ENCODE measurements around the gene PDE1A.
"Not testable (repeated sequence)": the region's sequence is repeated elsewhere in the genome, so short reads cannot be mapped to it uniquely, and the experiment has no call there.

Gene PDE1A

GRCh38 chr2:182300608-182301007, 126.2 kb downstream of the PDE1A start:
- Mint-ChIP-seq H3K4me1 (no peaks in the 10 kb centered on the region), H3K27ac (no peak overlapping the region), H3K4me3 (no peak overlapping the region), H3K36me3 (no peaks in the 10 kb centered on the region), H3K9me3 (no peaks in the 10 kb centered on the region), H3K27me3 (no peaks in the 10 kb centered on the region)
- no peak for DNase-seq
- CTCF ChIA-PET: interaction anchor here (0.5 kb wide), 1 partner anchor 493 kb away, joined by 3 read pairs; no protein-coding TSS in a partner anchor

- Mint-ChIP-seq H3K4me1 (no peaks in the 10 kb centered on the region), H3K36me3 (no peaks in the 10 kb centered on the region), H3K9me3 (no peaks in the 10 kb centered on the region), H3K27ac (no peak overlapping the region), H3K4me3 (no peak overlapping the region), H3K27me3 (no peaks in the 10 kb centered on the region)
- no peak for DNase-seq
- CTCF ChIA-PET: no interaction called here
Measured at GRCh38 chr2:182299632-182300031, 127.2 kb downstream of the PDE1A start.

GRCh38 chr2:182298456-182298855, 128.4 kb downstream of the PDE1A start:
- no peak for DNase-seq
- no peak overlapping the region for H3K27ac Mint-ChIP-seq
- no peaks in the 10 kb centered on the region for H3K9me3 Mint-ChIP-seq
- no peaks in the 10 kb centered on the region for H3K27me3 Mint-ChIP-seq
- H3K36me3 Mint-ChIP-seq: no peaks in the 10 kb centered on the region
- no peaks in the 10 kb centered on the region for H3K4me1 Mint-ChIP-seq
- no peak overlapping the region for H3K4me3 Mint-ChIP-seq
- CTCF ChIA-PET: interaction anchor here (0.5 kb wide), 1 partner anchor 10 kb away, joined by 3 read pairs; no protein-coding TSS in a partner anchor

GRCh38 chr2:182291296-182291695, 135.5 kb downstream of the PDE1A start:
- Mint-ChIP-seq H3K27ac (no peak overlapping the region), H3K27me3 (no peaks in the 10 kb centered on the region), H3K9me3 (no peaks in the 10 kb centered on the region), H3K36me3 (no peaks in the 10 kb centered on the region), H3K4me1 (no peaks in the 10 kb centered on the region), H3K4me3 (no peak overlapping the region)
- CTCF ChIA-PET: no interaction called here
- no peak for DNase-seq

GRCh38 chr2:182283512-182283911, 143.3 kb downstream of the PDE1A start:
- Mint-ChIP-seq H3K36me3 (no peaks in the 10 kb centered on the region), H3K27ac (no peak overlapping the region), H3K27me3 (no peaks in the 10 kb centered on the region), H3K9me3 (no peaks in the 10 kb centered on the region), H3K4me1 (no peaks in the 10 kb centered on the region), H3K4me3 (no peak overlapping the region)
- CTCF ChIA-PET: no interaction called here
- no peak for DNase-seq

GRCh38 chr2:182281276-182281675, 145.6 kb downstream of the PDE1A start:
- no peak overlapping the region for H3K4me3 Mint-ChIP-seq
- no peak overlapping the region for H3K27ac Mint-ChIP-seq
- CTCF ChIA-PET: no interaction called here
- no peaks in the 10 kb centered on the region for H3K27me3 Mint-ChIP-seq
- no peaks in the 10 kb centered on the region for H3K4me1 Mint-ChIP-seq
- DNase-seq: no peak
- H3K9me3 Mint-ChIP-seq: peaks cover 9% of the 10 kb centered on the region
- no peaks in the 10 kb centered on the region for H3K36me3 Mint-ChIP-seq

- CTCF ChIA-PET: no interaction called here
- no peaks in the 10 kb centered on the region for H3K4me1 Mint-ChIP-seq
- H3K9me3 Mint-ChIP-seq: peaks cover 10% of the 10 kb centered on the region
- no peak overlapping the region for H3K4me3 Mint-ChIP-seq
- no peaks in the 10 kb centered on the region for H3K36me3 Mint-ChIP-seq
- H3K27me3 Mint-ChIP-seq: no peaks in the 10 kb centered on the region
- no peak for DNase-seq
- no peak overlapping the region for H3K27ac Mint-ChIP-seq
Measured at GRCh38 chr2:182280118-182280517, 146.7 kb downstream of the PDE1A start.

- H3K9me3 Mint-ChIP-seq, DNase-seq, H3K4me1 Mint-ChIP-seq, H3K27me3 Mint-ChIP-seq, H3K36me3 Mint-ChIP-seq, H3K4me3 Mint-ChIP-seq, CTCF ChIA-PET, H3K27ac Mint-ChIP-seq: not testable (repeated sequence)
Measured at GRCh38 chr2:182276662-182277061, 150.2 kb downstream of the PDE1A start.

GRCh38 chr2:182267971-182268370, 158.9 kb downstream of the PDE1A start:
- Mint-ChIP-seq H3K4me3 (no peak overlapping the region), H3K27ac (no peak overlapping the region), H3K36me3 (no peaks in the 10 kb centered on the region), H3K9me3 (no peaks in the 10 kb centered on the region), H3K27me3 (no peaks in the 10 kb centered on the region), H3K4me1 (no peaks in the 10 kb centered on the region)
- DNase-seq: no peak
- CTCF ChIA-PET: no interaction called here

GRCh38 chr2:182266909-182267308, 159.9 kb downstream of the PDE1A start:
- CTCF ChIA-PET: no interaction called here
- no peak overlapping the region for H3K4me3 Mint-ChIP-seq
- peaks cover 3% of the 10 kb centered on the region for H3K27me3 Mint-ChIP-seq
- H3K4me1 Mint-ChIP-seq: no peaks in the 10 kb centered on the region
- H3K27ac Mint-ChIP-seq: no peak overlapping the region
- no peak for DNase-seq
- no peaks in the 10 kb centered on the region for H3K36me3 Mint-ChIP-seq
- no peaks in the 10 kb centered on the region for H3K9me3 Mint-ChIP-seq

GRCh38 chr2:182265718-182266117, 161.1 kb downstream of the PDE1A start:
- no peaks in the 10 kb centered on the region for H3K9me3 Mint-ChIP-seq
- CTCF ChIA-PET: no interaction called here
- no peak overlapping the region for H3K27ac Mint-ChIP-seq
- H3K4me3 Mint-ChIP-seq: no peak overlapping the region
- no peaks in the 10 kb centered on the region for H3K4me1 Mint-ChIP-seq
- DNase-seq: no peak
- H3K27me3 Mint-ChIP-seq: peaks cover 3% of the 10 kb centered on the region
- no peaks in the 10 kb centered on the region for H3K36me3 Mint-ChIP-seq

- peaks cover 3% of the 10 kb centered on the region for H3K27me3 Mint-ChIP-seq
- no peaks in the 10 kb centered on the region for H3K4me1 Mint-ChIP-seq
- no peak overlapping the region for H3K4me3 Mint-ChIP-seq
- no peaks in the 10 kb centered on the region for H3K36me3 Mint-ChIP-seq
- H3K27ac Mint-ChIP-seq: no peak overlapping the region
- no peak for DNase-seq
- CTCF ChIA-PET: no interaction called here
- no peaks in the 10 kb centered on the region for H3K9me3 Mint-ChIP-seq
Measured at GRCh38 chr2:182261860-182262387, 164.9 kb downstream of the PDE1A start.

- Mint-ChIP-seq H3K4me3 (no peak overlapping the region), H3K4me1 (no peaks in the 10 kb centered on the region), H3K36me3 (no peaks in the 10 kb centered on the region), H3K27me3 (peaks cover 3% of the 10 kb centered on the region), H3K27ac (no peak overlapping the region), H3K9me3 (peaks cover 2% of the 10 kb centered on the region)
- CTCF ChIA-PET: no interaction called here
- DNase-seq: no peak
Measured at GRCh38 chr2:182259629-182260150, 167.1 kb downstream of the PDE1A start.

GRCh38 chr2:182252534-182252933, 174.3 kb downstream of the PDE1A start:
- Mint-ChIP-seq H3K27me3 (no peaks in the 10 kb centered on the region), H3K36me3 (no peaks in the 10 kb centered on the region), H3K4me3 (no peak overlapping the region), H3K4me1 (no peaks in the 10 kb centered on the region), H3K9me3 (peaks cover 2% of the 10 kb centered on the region), H3K27ac (no peak overlapping the region)
- DNase-seq: no peak
- CTCF ChIA-PET: no interaction called here

- Mint-ChIP-seq H3K4me3 (no peak overlapping the region), H3K27ac (no peak overlapping the region), H3K9me3 (no peaks in the 10 kb centered on the region), H3K36me3 (no peaks in the 10 kb centered on the region), H3K4me1 (no peaks in the 10 kb centered on the region), H3K27me3 (no peaks in the 10 kb centered on the region)
- no peak for DNase-seq
- CTCF ChIA-PET: interaction anchor here (1.1 kb wide), 1 partner anchor 8 kb away, joined by 5 read pairs; no protein-coding TSS in a partner anchor
Measured at GRCh38 chr2:182248898-182249297, 177.9 kb downstream of the PDE1A start.

- no peak overlapping the region for H3K4me3 Mint-ChIP-seq
- H3K36me3 Mint-ChIP-seq: no peaks in the 10 kb centered on the region
- no peak for DNase-seq
- CTCF ChIA-PET: no interaction called here
- H3K4me1 Mint-ChIP-seq: no peaks in the 10 kb centered on the region
- H3K27ac Mint-ChIP-seq: no peak overlapping the region
- no peaks in the 10 kb centered on the region for H3K9me3 Mint-ChIP-seq
- no peaks in the 10 kb centered on the region for H3K27me3 Mint-ChIP-seq
Measured at GRCh38 chr2:182248362-182248761, 178.5 kb downstream of the PDE1A start.

Data from activated naive CD4-positive, alpha-beta T cell treated with anti-CD3 and anti-CD28 coated beads, Interleukin-2, amount 10 ng/mL, durations not matched to agents 7 days and 5 days (primary cell).